Endothelial cell of umbilical vein (primary cell): ENCODE results near the gene TAS2R42.

Source experiments
- EZH2 ChIP-seq: IDR thresholded peaks from 2 replicates; pipeline ENCODE4 v1.6.1; 2012; ENCODE audit warnings: borderline replicate concordance, low read depth, mild to moderate bottlenecking, moderate library complexity, low read length, inconsistent platforms; ENCODE audit not compliant: severe bottlenecking
- POLR2A ChIP-seq: IDR thresholded peaks from 2 replicates; pipeline ENCODE4 v1.6.1; 2012; ENCODE audit warnings: low read depth, mild to moderate bottlenecking, control low read depth, low read length

DNA sequence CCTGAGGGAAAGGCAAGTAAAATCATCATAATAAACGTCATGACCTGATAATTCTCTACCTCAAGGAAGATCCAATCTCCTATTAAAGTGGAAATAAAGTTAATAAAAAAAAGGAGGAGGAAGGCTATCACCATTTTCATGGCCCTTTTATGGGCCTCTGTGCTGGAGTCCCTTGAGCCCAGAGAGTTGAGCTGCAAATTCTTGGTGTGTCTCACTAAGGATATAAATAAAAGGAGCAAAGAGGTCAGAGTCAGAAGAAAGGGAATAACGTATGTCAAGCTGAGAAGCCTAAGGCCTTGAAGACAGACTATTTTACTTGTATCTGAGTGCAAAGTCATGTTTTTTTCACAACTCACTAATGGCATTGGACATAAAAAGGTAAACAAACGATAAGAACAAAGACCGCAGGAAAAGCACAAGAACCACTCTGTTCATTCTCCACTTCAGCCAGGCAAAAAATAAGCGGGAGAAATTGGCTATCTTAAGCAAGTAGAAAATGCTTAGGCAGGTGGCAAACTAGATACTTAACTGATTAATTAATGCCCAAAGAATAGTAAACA is 27.8 kb downstream of the TAS2R42 start:
- no peak for TF ChIP-seq POLR2A
- TF ChIP-seq EZH2: no peak
